ENCODE data around the gene CISD1.

CISD1 gene

GRCh38 chr10:58300676-58301075 is 31.7 kb downstream of the CISD1 start:
- DNase-seq: no peak
- Histone ChIP-seq H3K27me3 (ENCODE audit: insufficient read depth, low read length) (no peaks in the 10 kb centered on the region), H3K23ac (ENCODE audit: low read length) (no peak overlapping the region), H3K9ac (ENCODE audit: low read length) (no peak overlapping the region), H3K9me3 (ENCODE audit: insufficient read depth, low read depth, low read length) (no peaks in the 10 kb centered on the region), H3K4ac (ENCODE audit: low read depth, low read length) (no peak overlapping the region), H2AK5ac (ENCODE audit: low read length) (no peak overlapping the region), H3K36me3 (ENCODE audit: control insufficient read depth in 1 of 2, insufficient read depth in 2 of 2, low read length in 2 of 2) (no peaks in the 10 kb centered on the region), H2BK12ac (ENCODE audit: low read length) (no peak overlapping the region), H3K14ac (ENCODE audit: low read length) (no peak overlapping the region), H3K27ac (ENCODE audit: low read depth, low read length) (no peak overlapping the region), H2BK5ac (ENCODE audit: low read depth, low read length, poor library complexity) (no peak overlapping the region), H4K8ac (ENCODE audit: low read depth, low read length) (no peak overlapping the region), H3K4me2 (ENCODE audit: low read length) (no peak overlapping the region), H2AFZ (ENCODE audit: insufficient read depth, low read length, poor library complexity) (no peak overlapping the region), H4K91ac (ENCODE audit: low read depth, low read length) (no peak overlapping the region), H2BK120ac (ENCODE audit: insufficient read depth, low read length, poor library complexity) (no peak overlapping the region), H4K12ac (ENCODE audit: low read depth, low read length) (no peak overlapping the region), H3K4me3 (ENCODE audit: low read depth, low read length) (no peak overlapping the region), H3K79me2 (ENCODE audit: control insufficient read depth, insufficient read depth, low read length, poor library complexity) (no peaks in the 10 kb centered on the region), H3K79me1 (ENCODE audit: low read length) (no peaks in the 10 kb centered on the region), H3K18ac (ENCODE audit: low read length) (no peak overlapping the region), H3K4me1 (ENCODE audit: control insufficient read depth in 1 of 2, insufficient read depth in 2 of 2, low read length in 2 of 2) (no peaks in the 10 kb centered on the region)

DNA sequence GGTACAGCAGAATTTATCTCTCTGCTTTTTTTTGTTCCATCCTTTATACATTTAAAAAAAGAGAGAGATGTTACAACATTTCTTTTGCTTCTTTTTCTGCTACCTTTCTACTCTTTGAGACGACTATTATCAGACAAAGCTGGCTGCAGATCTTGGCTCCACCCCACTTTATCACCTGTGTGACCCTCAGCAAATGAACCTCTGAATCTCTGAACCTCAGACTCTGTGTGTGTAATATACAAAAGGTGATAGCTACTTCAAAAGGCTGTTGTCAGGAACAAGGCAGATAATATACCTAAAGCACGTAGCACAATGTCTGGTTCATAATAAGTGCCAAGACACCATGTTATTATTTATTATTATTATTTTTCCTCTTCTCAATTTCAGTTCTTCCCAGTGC is 33.3 kb downstream of the CISD1 start:
- H3K36me3 ChIP-seq (ENCODE audit: control insufficient read depth in 1 of 2, insufficient read depth in 2 of 2, low read length in 2 of 2): no peaks in the 10 kb centered on the region
- H3K4ac ChIP-seq (ENCODE audit: low read depth, low read length): no peak overlapping the region
- H3K4me1 ChIP-seq (ENCODE audit: control insufficient read depth in 1 of 2, insufficient read depth in 2 of 2, low read length in 2 of 2): no peaks in the 10 kb centered on the region
- H3K79me1 ChIP-seq (ENCODE audit: low read length): no peaks in the 10 kb centered on the region
- H3K9me3 ChIP-seq (ENCODE audit: insufficient read depth, low read depth, low read length): no peaks in the 10 kb centered on the region
- no CpG with 5 or more reads among the region's 2 CpGs for WGBS (ENCODE audit: extremely low coverage, insufficient coverage, insufficient read length)
- no peak overlapping the region for H3K18ac ChIP-seq (ENCODE audit: low read length)
- no peak overlapping the region for H4K91ac ChIP-seq (ENCODE audit: low read depth, low read length)
- no peak overlapping the region for H2BK120ac ChIP-seq (ENCODE audit: insufficient read depth, low read length, poor library complexity)
- H3K23ac ChIP-seq (ENCODE audit: low read length): no peak overlapping the region
- no peak overlapping the region for H3K27ac ChIP-seq (ENCODE audit: low read depth, low read length)
- no peak overlapping the region for H3K4me3 ChIP-seq (ENCODE audit: low read depth, low read length)
- no peak overlapping the region for H3K9ac ChIP-seq (ENCODE audit: low read length)
- H3K27me3 ChIP-seq (ENCODE audit: insufficient read depth, low read length): no peaks in the 10 kb centered on the region
- no peak for DNase-seq
- H3K14ac ChIP-seq (ENCODE audit: low read length): no peak overlapping the region
- H2AFZ ChIP-seq (ENCODE audit: insufficient read depth, low read length, poor library complexity): no peak overlapping the region
- no peak overlapping the region for H2AK5ac ChIP-seq (ENCODE audit: low read length)
- no peak overlapping the region for H2BK12ac ChIP-seq (ENCODE audit: low read length)
- no peak overlapping the region for H4K12ac ChIP-seq (ENCODE audit: low read depth, low read length)
- no peak overlapping the region for H2BK5ac ChIP-seq (ENCODE audit: low read depth, low read length, poor library complexity)
- H3K4me2 ChIP-seq (ENCODE audit: low read length): no peak overlapping the region
- H3K79me2 ChIP-seq (ENCODE audit: control insufficient read depth, insufficient read depth, low read length, poor library complexity): no peaks in the 10 kb centered on the region
- H4K8ac ChIP-seq (ENCODE audit: low read depth, low read length): no peak overlapping the region

DNA sequence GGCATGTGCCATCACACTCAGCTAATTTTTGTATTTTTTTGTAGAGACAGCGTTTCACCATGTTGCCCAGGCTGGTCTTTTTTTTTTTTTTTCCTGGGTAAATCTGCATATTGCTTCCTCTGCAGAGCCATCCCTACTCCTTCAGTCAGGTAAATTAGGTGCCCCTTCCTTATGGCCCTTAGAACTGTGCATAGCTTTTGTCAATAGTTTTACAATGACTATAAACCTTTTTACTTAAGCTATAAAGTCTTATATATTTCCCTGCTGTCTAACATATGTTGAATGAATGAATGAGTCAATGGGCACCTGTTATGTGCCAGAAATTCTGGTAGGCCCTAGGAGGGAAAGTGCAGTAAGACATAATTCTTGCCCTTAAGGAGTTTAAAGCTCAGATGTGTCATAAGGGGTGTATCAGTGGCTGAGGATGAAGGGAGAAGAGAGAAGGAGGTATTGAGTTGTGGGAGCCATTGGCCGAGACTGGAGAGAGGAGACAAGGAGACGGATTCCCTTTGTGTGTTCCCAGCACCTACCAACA is 35.2 kb downstream of the CISD1 start:
- Histone ChIP-seq H3K4me3 (ENCODE audit: low read depth, low read length) (no peak overlapping the region), H3K4ac (ENCODE audit: low read depth, low read length) (no peak overlapping the region), H2BK5ac (ENCODE audit: low read depth, low read length, poor library complexity) (no peak overlapping the region), H3K4me2 (ENCODE audit: low read length) (no peak overlapping the region), H4K91ac (ENCODE audit: low read depth, low read length) (no peak overlapping the region), H3K36me3 (ENCODE audit: control insufficient read depth in 1 of 2, insufficient read depth in 2 of 2, low read length in 2 of 2) (no peaks in the 10 kb centered on the region), H3K9ac (ENCODE audit: low read length) (no peak overlapping the region), H3K9me3 (ENCODE audit: insufficient read depth, low read depth, low read length) (no peaks in the 10 kb centered on the region), H2BK120ac (ENCODE audit: insufficient read depth, low read length, poor library complexity) (no peak overlapping the region), H3K79me1 (ENCODE audit: low read length) (no peaks in the 10 kb centered on the region), H2AFZ (ENCODE audit: insufficient read depth, low read length, poor library complexity) (no peak overlapping the region), H3K79me2 (ENCODE audit: control insufficient read depth, insufficient read depth, low read length, poor library complexity) (no peaks in the 10 kb centered on the region), H2BK12ac (ENCODE audit: low read length) (no peak overlapping the region), H3K18ac (ENCODE audit: low read length) (no peak overlapping the region), H3K23ac (ENCODE audit: low read length) (no peak overlapping the region), H4K8ac (ENCODE audit: low read depth, low read length) (no peak overlapping the region), H4K12ac (ENCODE audit: low read depth, low read length) (no peak overlapping the region), H2AK5ac (ENCODE audit: low read length) (no peak overlapping the region), H3K4me1 (ENCODE audit: control insufficient read depth in 1 of 2, insufficient read depth in 2 of 2, low read length in 2 of 2) (no peaks in the 10 kb centered on the region), H3K14ac (ENCODE audit: low read length) (no peak overlapping the region), H3K27ac (ENCODE audit: low read depth, low read length) (no peak overlapping the region), H3K27me3 (ENCODE audit: insufficient read depth, low read length) (no peaks in the 10 kb centered on the region)
- no CpG with 5 or more reads among the region's 3 CpGs for WGBS (ENCODE audit: extremely low coverage, insufficient coverage, insufficient read length)
- DNase-seq: no peak

DNA sequence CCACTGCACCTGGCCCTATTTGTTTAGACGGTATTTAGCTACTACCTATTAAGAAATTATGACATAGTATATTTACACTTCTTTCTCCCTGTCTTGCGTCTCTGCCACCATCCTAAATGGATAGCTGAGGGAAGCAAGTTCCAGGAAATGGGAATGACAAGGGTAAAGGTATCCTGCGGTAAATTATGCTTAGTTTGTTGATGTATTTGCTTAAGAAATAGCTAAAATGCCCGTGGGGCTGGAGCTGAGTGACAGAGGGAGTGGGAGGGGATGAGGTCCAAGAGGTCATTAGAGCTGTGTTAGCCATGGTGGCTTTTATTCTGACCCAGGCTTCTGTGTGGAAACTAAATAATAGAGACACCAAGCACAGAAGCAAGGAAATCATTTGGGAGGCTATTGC is 36.9 kb downstream of the CISD1 start:
- H3K23ac ChIP-seq (ENCODE audit: low read length): no peak overlapping the region
- no peak overlapping the region for H4K8ac ChIP-seq (ENCODE audit: low read depth, low read length)
- H3K18ac ChIP-seq (ENCODE audit: low read length): no peak overlapping the region
- H2BK5ac ChIP-seq (ENCODE audit: low read depth, low read length, poor library complexity): no peak overlapping the region
- no CpG with 5 or more reads among the region's 4 CpGs for WGBS (ENCODE audit: extremely low coverage, insufficient coverage, insufficient read length)
- no peak overlapping the region for H3K14ac ChIP-seq (ENCODE audit: low read length)
- H3K9me3 ChIP-seq (ENCODE audit: insufficient read depth, low read depth, low read length): no peaks in the 10 kb centered on the region
- no peak overlapping the region for H3K4ac ChIP-seq (ENCODE audit: low read depth, low read length)
- H3K79me1 ChIP-seq (ENCODE audit: low read length): no peaks in the 10 kb centered on the region
- no peak overlapping the region for H4K12ac ChIP-seq (ENCODE audit: low read depth, low read length)
- H3K4me1 ChIP-seq (ENCODE audit: control insufficient read depth in 1 of 2, insufficient read depth in 2 of 2, low read length in 2 of 2): no peaks in the 10 kb centered on the region
- no peak overlapping the region for H3K27ac ChIP-seq (ENCODE audit: low read depth, low read length)
- H3K9ac ChIP-seq (ENCODE audit: low read length): no peak overlapping the region
- H2BK120ac ChIP-seq (ENCODE audit: insufficient read depth, low read length, poor library complexity): no peak overlapping the region
- no peak overlapping the region for H2AK5ac ChIP-seq (ENCODE audit: low read length)
- H4K91ac ChIP-seq (ENCODE audit: low read depth, low read length): no peak overlapping the region
- no peak overlapping the region for H3K4me3 ChIP-seq (ENCODE audit: low read depth, low read length)
- no peaks in the 10 kb centered on the region for H3K79me2 ChIP-seq (ENCODE audit: control insufficient read depth, insufficient read depth, low read length, poor library complexity)
- H2AFZ ChIP-seq (ENCODE audit: insufficient read depth, low read length, poor library complexity): no peak overlapping the region
- H3K27me3 ChIP-seq (ENCODE audit: insufficient read depth, low read length): no peaks in the 10 kb centered on the region
- H2BK12ac ChIP-seq (ENCODE audit: low read length): no peak overlapping the region
- no peak for DNase-seq
- no peaks in the 10 kb centered on the region for H3K36me3 ChIP-seq (ENCODE audit: control insufficient read depth in 1 of 2, insufficient read depth in 2 of 2, low read length in 2 of 2)
- H3K4me2 ChIP-seq (ENCODE audit: low read length): no peak overlapping the region

All from trophoblast cell (in vitro differentiated cells and primary cell).